Measurements from ENCODE around the gene OR10V1. TPM values are rescaled to one million over a fixed set of nuclear protein-coding genes. Genes with fewer than 3 reads are reported as not detected.

The OR10V1 gene
- total RNA-seq, 1 experiment from 2014 or later: not detected

DNA sequence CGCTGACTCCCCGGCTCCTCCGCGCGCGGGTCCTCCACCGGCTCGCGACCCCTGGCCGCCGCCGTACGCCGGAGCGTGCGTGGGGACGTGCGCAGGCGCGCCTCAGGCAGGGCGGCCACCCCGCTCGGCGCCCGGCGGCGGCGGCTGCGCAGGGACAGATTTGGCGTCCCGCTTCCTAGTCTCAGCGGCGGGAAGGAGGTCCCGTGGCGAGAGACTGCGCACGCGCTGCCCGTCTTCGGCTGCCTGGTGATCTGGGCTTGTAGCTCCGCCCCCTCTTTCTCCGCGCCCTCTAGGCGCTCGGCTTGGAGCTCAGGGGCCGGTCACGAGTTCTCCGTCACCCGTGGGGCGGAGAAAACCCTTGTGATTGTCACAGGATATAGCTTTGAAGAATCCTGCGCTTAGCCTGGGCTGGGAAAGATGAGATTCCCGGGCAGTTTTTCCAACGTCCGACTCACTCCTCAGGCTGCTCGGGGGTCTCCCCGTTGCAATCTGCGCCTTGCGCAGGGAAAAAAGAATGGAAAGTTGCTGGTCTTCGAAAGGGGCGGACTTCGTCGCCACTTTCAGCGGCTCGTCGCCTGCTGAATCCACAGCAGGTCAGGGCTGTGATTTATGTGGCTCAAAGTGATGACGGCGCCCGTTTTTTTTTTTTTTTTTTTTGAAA, 44.6 kb downstream of the OR10V1 start, which contains the start of gene PATL1:
Gene PATL1, minus strand, starts transcription at position 88 of the 661 bp plus-strand sequence. CDS start 142 bp downstream, outside the sequence.
- peak; percentile 98 for DNase-seq (ENCODE audit: low spot score)

DNA sequence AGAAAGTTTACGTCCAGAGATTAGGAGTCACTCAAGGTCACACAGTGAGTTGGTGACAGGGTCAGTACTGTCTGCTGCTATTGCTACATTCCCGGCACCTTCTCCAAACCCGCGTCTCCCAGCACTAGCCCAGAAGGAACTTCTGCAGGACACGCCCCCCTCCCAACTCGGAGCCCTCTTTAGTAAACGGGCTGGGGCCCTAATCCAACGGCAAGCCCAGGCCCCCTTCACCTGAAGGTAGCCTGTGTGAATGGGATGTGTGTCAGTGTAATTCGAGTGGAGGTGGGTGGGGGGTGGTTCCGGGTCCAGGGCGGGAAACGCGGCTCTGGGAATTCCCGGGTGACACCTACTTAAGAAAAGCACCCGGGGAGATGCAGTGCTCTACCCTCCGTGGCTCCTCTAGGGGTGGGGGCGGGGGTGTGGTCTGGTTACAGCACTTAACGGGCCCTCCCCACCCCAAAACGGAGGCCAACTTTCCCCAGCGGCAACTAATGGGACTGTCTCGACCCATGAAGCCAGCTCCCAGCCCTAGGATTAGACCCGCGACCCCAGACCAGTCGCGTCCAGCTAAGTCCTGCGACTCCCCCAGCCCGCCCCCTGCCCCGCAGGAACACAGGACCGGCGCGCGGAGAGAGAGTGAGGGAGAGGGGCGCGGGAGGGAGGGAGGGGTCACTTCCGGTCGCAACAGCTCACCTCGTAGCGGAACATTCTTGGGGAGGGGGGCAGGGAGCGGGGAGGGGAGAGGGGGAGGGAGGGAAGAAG, 45.3 kb downstream of the OR10V1 start:
- peak; percentile 62 for DNase-seq (ENCODE audit: low spot score)

DNA sequence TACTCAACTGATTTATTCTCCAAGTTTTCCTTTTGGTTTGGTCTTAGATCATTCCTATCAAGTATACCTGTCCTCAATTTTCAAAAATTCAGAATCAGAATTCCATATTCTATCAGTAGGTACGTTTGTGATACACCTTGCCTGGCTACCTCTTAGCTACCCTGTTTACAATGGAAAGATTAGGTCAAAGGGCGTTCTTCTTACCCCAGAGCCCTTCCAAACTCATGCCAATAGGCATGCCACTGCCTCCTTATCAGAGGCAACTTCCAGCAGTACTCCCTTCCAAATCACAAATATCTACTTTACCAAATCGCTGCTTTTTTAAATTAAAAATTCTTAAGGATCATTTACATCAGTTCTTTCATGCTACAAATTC, 45.8 kb downstream of the OR10V1 start:
- DNase-seq (ENCODE audit: low spot score): no peak

DNA sequence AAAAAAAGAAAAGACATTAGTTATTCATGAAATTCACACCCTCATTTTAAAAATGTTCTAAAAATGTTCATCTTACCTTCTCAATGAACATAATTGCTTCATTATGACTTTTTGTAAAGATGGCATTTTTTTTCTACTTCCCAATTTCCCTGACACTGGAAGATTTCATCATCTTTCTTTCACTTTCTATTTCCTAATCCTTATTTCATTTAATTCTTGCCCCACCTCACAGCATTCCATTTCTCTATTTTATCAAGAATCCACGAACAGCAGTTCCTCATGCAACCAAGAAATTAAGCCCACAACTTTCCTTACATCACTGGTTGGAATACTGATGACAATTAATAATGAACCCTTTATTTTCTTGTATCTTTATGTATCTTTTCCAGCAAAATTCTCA, 46.7 kb downstream of the OR10V1 start:
- no peak for DNase-seq (ENCODE audit: low spot score)

Other genes starting within 250 kb of the OR10V1 start
- gene OR4D10, start 240.5 kb downstream of the OR10V1 start, total RNA-seq (2014; rRNA removed; shearing (Covaris generic)): not detected in 2 replicates
- not detected in 2 replicates for gene OR4D11, start 210.3 kb downstream of the OR10V1 start, total RNA-seq (2014; rRNA removed; shearing (Covaris generic))
- gene OR4D9, start 202.3 kb downstream of the OR10V1 start, total RNA-seq (2014; rRNA removed; shearing (Covaris generic)): not detected in 2 replicates
- gene OSBP, start 98.1 kb downstream of the OR10V1 start, total RNA-seq (2014; rRNA removed; shearing (Covaris generic)): 16.6 and 16.7 TPM in 2 replicates
- 19.9 and 20.3 TPM in 2 replicates for gene PATL1, start 44.8 kb downstream of the OR10V1 start, total RNA-seq (2014; rRNA removed; shearing (Covaris generic))
- gene STX3, start 41.5 kb upstream of the OR10V1 start, total RNA-seq (2014; rRNA removed; shearing (Covaris generic)): 53.2 and 70.0 TPM in 2 replicates
- gene MRPL16, start 96.9 kb upstream of the OR10V1 start, total RNA-seq (2014; rRNA removed; shearing (Covaris generic)): 58.4 and 66.5 TPM in 2 replicates
- gene CBLIF, start 131.7 kb upstream of the OR10V1 start, total RNA-seq (2014; rRNA removed; shearing (Covaris generic)): not detected in 2 replicates
- 0.12 TPM in 1 of 2 replicates, not detected in the other for gene TCN1, start 152.6 kb upstream of the OR10V1 start, total RNA-seq (2014; rRNA removed; shearing (Covaris generic))
- not detected in 2 replicates for gene OOSP3, start 164.9 kb upstream of the OR10V1 start, total RNA-seq (2014; rRNA removed; shearing (Covaris generic))
- not detected in 2 replicates for gene OOSP1, start 224.6 kb upstream of the OR10V1 start, total RNA-seq (2014; rRNA removed; shearing (Covaris generic))

All from A172 (cell line).